GM12892 (cell line): Measurements from ENCODE around the gene ANKRD34C.
"Not testable (repeated sequence)": the region's sequence is repeated elsewhere in the genome, so short reads cannot be mapped to it uniquely, and the experiment has no call there.

ENCODE experiments used
- DNase-seq: peaks from one replicate; pipeline ENCODE4 v3.0.0; 2011; ENCODE audit not compliant: insufficient read length
- FAIRE-seq: peaks from 2 replicates; lab custom pipeline; 2011; peaks lifted over from hg19 to GRCh38; lab: Jason Lieb, UNC
- POLR2A ChIP-seq: IDR thresholded peaks from 2 replicates; pipeline ENCODE4 v1.6.1; 2011; ENCODE audit warnings: low read depth, low read length, control low read depth
- POLR2AphosphoS5 ChIP-seq: IDR thresholded peaks from 2 replicates; pipeline ENCODE4 v1.6.1; 2011; ENCODE audit warnings: low read depth, low read length, control low read depth
- TAF1 ChIP-seq: IDR thresholded peaks from 2 replicates; pipeline ENCODE4 v1.6.1; 2011; ENCODE audit warnings: low read depth, mild to moderate bottlenecking, control low read depth, low read length, borderline replicate concordance

Gene ANKRD34C

DNA sequence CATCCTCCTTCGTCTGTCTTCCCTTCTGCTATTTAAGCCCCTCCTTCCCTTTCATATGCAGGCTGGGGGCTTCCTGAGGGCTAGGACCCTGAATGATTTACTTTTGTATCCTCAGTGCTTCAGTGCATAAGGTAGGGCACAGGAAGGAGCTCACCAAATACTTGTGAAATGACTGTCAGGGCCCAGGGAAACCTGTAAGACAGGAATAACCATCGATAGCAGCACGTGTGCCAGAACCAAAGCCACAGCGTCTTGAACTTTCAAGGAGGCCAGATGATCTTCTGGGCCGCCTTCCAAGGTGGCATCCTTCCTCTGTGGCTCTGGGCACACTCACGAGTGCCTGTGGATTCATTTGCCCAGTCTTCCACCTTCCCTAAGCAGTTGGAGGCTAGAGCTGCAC is 32.3 kb downstream of the ANKRD34C start:
- DNase-seq = no peak

DNA sequence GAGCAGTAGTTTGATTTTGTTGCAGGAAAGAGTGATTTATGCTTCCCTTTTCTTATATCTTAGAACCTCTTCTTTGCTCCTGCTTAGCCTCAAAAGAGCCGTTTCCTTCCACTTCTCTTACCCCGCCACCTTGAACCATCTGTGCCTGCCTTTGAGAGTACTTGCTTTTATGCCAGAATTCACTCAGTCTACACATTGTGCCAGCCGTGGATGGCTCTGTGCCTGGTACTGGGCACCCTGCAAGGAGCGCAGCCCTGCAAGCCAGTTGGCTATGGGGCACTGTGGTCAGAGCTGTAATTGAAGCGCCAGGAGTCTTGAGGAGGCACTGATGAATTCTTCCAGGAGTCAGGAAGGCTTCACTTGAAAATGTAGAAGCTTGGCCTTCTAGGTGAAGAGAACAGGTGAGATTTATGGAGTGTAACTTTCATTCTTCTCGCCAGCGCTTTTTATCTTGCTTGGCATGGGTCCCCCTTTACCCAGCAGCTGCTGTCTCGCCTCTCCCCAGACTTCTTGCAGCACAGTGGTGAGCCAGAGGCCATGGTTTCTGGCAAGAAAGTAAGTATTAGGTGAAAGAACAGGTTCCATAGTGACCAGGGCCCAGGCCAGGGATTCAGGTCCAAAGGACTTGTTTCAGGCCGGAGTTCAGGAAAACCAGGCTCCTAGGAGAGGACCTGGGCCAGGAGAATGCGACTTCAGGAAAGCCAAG is 33.3 kb downstream of the ANKRD34C start:
- FAIRE-seq = no peak
- DNase-seq = no peak

More for the DNA sequence above, 32.3 kb downstream of the ANKRD34C start:
- TF ChIP-seq POLR2AphosphoS5 (no peak), TAF1 (no peak), POLR2A (no peak)
- no peak for FAIRE-seq

DNA sequence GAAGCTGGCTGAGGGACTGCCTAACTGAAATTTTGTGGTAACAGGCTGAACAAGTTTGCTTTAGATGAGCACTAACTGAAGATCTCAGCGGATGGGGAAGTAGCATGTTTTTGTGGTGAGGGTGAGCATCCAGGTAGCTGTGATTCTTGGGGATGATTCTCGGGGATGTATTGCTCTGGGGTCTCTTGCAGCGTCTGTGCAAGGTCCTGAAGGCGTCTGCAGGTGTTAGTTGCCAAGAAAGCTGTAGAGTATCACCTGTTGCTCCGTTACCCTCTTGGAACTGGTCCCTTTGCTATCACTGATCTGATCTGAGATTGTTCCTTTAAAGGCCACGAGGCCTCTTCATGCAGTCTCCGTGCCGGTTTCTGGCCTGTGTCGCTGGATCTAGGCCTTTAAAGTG is 34.3 kb downstream of the ANKRD34C start:
- TF ChIP-seq POLR2A = no peak
- no peak for TF ChIP-seq POLR2AphosphoS5
- TF ChIP-seq TAF1 = no peak
- FAIRE-seq = no peak
- DNase-seq = no peak

More for the DNA sequence above, 33.3 kb downstream of the ANKRD34C start:
- TF ChIP-seq POLR2AphosphoS5 (no peak), POLR2A (no peak), TAF1 (no peak)

DNA sequence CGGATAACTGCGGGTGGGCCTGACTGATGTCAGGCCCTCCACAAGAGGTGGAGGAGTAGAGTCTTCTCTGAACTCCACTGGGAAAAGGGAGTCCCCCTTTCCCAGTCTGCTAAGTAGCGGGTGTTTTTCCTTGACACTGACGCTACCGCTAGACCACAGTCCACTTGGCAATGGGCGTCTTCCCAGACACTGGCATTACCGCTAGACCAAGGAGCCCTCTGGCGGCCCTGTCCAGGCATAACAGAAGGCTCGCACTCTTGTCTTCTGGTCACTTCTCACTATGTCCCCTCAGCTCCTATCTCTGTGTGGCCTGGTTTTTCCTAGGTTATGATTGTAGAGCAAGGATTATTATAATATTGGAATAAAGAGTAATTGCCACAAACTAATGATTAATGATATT is 37.5 kb downstream of the ANKRD34C start:
- DNase-seq, FAIRE-seq: not testable (repeated sequence)

DNA sequence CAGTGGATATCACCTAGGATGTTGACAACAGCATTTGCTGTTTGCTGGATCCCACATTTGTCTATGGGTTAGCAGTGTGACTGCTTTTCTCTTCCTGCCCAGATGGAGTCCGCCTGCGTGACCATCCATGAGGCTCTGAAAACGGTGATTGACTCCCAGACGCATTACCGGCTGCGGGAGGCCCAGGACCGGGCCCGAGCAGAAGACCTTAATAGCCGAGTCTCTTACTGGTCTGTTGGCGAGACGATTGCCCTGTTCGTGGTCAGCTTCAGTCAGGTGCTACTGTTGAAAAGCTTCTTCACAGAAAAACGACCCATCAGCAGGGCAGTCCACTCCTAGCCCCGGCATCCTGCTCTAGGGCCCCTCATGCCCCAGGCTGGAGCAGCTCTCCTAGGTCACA is 39.4 kb downstream of the ANKRD34C start:
- FAIRE-seq (no peak), DNase-seq (no peak)
- TF ChIP-seq POLR2AphosphoS5 (no peak), TAF1 (no peak), POLR2A (no peak)

DNA sequence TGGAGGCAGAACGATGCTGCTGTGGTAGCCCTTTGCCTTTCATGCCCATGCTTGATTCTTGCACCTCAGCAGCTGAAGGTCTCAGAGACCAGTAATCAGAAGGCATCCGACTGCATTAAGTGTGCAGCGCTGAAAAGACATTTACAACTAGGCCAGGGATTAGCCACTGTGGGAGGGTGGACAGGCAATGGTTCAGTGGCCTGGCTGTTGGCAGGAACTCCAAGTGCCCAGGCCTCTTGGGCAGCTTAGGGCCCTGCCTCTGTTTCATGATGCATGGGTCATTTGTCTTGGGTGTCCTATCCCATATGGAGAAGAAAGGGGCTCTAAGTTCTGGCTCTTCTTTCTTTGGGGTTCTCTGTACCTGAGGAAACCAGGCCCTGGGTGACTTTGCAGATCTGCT is 39.8 kb downstream of the ANKRD34C start:
- no peak for DNase-seq
- no peak for FAIRE-seq
- TF ChIP-seq POLR2AphosphoS5 (no peak), POLR2A (no peak), TAF1 (no peak)

DNA sequence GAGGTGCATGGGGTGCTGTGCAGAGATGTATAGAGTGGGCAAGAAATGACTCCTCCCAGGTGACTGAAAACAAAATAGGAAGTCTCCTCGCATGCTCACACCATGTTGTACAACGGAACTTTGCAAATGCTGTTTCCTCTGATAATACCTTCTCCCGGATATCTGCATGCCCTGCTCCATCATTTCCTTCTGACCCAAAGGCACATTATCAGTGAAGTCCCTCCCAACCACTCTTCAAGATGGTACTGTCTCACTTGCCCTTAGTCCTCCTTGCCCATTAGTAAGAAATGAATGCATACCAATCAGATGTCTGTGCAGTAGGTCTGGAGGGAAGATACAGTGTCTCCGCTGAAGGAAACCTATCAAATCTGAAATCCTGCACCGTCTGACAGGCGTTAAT is 40.4 kb downstream of the ANKRD34C start:
- DNase-seq = no peak

DNA sequence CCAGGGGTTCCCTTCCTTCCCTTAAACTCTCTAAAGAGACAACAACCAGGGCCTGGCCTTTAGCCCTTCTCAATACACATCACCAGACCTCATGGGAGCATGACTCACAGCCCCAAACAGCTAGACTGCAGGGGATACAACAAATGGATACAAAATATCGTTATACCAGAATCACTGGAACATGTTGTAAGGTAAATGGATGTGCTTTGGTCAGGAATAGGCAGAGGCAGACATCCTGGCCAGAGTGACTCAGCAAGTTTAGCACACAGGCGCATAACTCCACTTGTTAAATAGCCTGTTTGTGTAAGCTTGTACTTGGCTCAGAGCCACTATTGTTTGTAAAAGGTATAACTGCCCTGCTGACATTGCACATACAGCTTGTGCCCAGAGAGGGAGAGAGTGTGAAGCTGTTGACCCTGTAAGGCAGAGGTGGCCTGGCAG is 46.7 kb downstream of the ANKRD34C start:
- FAIRE-seq (no peak), DNase-seq (no peak)
- TF ChIP-seq POLR2AphosphoS5 = no peak
- no peak for TF ChIP-seq POLR2A
- no peak for TF ChIP-seq TAF1

More for the DNA sequence above, 40.4 kb downstream of the ANKRD34C start:
- no peak for FAIRE-seq
- TF ChIP-seq TAF1 = no peak
- TF ChIP-seq POLR2A = no peak
- no peak for TF ChIP-seq POLR2AphosphoS5
